Activated CD4-positive, CD25-positive, alpha-beta regulatory T cell treated with anti-CD3 and anti-CD28 coated beads, Interleukin-2, amount 50 U/mL, for 16 hours (primary cell): ENCODE data around the gene MAP4K5.

Experiments used
- DNase-seq: peaks from one replicate; pipeline ENCODE4 v3.0.0-alpha.2; 2020; ENCODE audit warnings: low read depth, low spot score

Gene MAP4K5

DNA sequence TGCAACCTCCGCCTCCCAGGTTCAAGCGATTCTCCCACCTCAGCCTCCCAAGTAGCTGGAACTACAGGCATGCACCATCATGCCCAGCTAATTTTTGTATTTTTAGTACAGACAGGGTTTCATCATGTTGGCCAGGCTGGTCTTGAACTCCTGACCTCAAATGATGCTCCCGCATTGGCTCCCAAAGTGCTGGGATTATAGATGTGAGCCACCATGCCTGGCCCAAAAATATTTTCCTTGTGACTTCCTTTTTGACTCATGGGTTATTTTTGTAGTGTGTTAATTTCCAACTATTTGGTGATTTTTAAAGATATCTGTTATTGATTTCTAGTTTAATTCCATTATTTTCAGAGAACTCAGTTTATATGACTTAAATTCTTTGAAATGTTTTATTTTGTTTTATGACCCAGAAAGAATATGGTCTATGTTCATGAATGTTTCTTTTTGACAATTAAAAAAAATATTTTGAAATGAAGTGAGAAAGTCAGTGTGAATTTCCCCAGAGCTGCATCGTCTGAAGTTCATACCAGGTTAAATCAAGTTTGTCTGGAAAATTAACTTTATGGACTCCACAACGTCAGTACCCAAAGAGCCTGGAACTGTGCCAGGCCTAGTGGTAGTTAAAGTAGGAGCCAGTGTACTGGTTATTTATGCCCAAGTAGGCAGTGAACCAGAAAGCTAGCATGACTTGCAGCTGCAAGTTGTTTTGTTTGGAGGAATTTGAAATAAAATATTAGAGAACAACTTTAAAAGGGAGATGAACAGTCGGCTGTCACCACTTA, 132.9 kb downstream of the MAP4K5 start:
- no peak for DNase-seq

DNA sequence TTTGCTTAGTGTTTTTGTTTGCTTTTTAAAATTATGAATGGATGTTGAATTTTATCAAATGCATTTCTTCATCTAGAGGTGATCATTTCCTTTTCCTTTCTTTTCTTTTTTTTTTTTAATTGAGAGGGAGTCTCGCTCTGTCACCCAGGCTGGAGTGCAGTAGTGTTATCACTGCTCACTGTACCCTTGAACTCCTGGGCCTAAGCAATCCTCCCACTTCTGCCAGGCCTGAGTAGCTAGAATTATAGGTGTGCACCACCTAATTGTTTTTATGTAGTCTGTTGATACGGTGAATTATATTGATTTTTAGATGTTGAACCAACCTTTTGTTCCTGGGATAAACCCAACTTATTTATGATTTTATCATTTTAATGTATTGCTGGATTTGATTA, 134.2 kb downstream of the MAP4K5 start:
- no peak for DNase-seq

DNA sequence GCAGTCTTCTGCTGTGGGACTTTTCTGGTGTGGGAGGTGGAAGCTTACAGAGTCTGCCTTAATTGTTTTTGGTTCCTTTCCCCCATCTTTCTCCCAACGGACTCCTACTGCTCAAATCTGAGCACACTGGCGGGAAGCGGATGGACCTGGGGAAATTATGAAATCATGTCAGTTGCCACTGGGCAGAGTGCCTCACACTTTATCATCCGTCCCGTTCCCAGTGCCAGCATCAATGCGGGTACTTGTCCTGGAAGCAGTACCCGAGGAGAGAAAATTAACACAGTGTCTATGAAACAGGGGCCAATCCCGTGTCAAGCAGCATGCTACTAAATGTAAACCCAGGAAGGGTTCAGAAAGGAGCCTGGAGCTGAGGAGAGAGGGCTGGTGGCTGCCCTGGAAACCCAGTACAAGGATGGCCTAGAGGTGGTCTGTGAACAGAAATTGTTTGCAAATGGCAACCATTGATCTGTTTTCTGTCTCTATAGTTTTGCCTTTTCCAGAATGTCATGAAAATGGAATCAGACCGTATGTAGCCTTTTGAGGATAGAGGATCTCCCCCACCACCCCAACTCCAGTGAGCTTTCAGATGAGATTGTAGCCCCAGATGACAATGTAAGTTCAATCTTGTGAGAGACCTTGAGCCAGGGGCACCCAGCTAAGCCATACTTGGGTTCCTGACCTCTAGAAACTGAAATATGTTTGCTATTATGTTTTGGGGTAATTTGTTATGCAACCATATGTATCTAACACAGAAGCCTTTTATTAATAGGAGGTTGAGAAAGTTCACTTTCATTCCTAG, 134.8 kb downstream of the MAP4K5 start:
- no peak for DNase-seq

DNA sequence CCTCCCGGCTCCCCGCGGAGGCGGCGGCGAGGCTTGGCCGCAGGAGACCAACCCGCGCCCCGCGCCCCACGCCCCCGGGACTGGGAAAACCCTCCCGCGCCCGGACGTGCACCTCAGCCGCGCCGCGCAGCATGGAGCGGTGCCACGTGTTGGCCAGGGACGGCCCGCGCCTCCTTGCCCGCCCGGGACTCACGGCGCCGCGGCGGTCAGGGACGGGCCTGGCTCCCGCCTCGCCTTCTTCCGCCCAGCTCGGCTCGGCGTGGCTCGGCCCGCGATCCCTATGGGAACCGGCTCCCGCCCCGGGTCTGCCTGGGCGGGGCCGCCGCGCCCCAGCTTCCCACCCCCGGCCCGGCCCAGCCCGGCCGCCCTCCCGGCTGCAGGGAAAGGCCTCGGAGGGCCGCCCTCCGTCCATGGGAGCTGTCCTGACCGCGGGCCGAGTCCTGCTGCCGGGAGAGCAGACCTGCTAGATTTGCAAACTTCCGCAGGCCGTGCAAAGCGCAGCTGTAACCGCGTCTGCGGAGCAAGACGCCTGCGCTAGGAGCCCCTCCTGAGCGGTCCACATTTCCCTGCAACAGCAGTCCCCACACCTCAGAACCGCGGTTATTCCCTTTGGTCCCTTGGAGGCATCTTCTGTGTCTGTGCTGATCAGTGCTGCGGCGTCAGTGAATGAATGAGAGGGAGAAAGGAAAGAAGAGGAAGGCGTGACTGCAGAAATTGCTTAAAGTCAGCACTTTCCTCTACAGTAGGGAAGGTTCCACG, 135.6 kb downstream of the MAP4K5 start, which contains the start of gene CDKL1:
CDKL1 (minus strand) TSS at position 251 of the 759 bp plus-strand sequence. CDS start 1,013 bp downstream, outside the sequence.
- DNase-seq = no peak

DNA sequence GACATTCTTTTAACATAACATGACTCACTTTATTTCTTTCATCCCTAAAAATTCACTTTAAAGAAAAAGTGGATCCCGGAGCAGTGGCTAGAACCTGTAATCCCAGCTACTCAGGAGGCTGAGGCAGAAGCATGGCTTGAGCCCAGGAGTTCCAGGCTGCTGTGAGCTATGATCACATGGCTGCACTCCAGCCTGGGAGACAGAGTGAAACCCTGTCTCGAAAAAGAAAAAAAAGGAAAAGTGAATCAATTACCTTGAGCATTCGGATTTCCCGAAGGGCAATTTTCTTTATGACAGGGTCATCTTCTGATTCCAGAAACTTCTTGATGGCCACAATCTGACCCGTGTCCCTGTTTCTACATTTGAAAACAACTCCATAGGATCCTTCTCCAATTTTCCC, 136.9 kb downstream of the MAP4K5 start:
- DNase-seq = no peak

DNA sequence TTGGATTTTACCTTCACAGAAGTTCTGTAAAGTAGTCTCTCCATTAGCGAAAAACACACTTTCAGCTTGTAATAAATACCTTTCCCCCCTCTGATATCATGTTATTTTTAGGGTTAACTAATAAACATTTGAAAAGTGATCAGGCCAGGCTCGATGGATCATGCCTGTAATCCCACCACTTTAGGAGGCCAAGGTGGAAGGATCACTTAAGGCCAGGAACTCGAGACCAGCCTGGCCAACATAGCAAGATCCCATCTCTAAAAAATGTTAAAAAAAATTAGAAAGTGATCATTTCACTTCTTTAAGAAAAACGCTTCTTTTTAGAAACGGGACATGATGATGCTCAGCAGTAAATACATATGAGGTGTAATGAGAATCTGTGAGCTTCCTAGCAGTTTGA, 137.7 kb downstream of the MAP4K5 start:
- no peak for DNase-seq

DNA sequence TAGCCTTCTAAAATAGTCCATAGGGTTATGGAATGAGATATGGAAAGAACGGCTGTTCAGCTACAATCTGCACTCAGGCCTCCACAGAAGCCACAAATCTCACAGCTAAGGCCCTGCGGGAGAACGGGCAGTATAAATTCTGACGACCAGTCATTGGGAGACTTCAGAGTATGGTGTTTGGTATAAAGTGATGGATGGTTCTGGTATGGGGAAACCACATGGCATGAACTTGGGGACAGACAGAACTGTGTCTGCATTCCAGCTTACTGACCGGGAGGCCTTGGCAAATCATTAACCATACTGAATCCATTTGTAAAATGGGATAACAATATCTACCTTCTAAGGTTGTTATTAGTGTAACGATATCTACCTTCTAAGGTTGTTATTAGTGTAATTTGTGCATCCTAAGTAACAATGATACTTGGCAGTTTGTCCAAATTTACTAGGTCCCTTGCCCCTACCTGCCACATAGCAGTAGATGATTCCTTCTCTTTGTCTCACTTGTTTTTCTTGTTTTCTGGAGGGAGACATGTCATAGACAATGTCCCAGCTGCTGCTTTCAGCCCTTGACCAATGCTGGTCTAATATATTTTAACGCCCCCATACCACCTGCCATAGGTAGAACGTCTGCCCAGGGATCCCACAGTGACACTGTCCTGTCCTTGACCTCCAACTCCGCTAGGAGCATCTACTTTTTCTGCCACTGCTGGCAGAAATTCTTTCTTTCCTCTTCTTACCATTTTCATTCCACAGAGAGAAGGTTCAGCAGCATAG, 142.5 kb downstream of the MAP4K5 start:
- no peak for DNase-seq

DNA sequence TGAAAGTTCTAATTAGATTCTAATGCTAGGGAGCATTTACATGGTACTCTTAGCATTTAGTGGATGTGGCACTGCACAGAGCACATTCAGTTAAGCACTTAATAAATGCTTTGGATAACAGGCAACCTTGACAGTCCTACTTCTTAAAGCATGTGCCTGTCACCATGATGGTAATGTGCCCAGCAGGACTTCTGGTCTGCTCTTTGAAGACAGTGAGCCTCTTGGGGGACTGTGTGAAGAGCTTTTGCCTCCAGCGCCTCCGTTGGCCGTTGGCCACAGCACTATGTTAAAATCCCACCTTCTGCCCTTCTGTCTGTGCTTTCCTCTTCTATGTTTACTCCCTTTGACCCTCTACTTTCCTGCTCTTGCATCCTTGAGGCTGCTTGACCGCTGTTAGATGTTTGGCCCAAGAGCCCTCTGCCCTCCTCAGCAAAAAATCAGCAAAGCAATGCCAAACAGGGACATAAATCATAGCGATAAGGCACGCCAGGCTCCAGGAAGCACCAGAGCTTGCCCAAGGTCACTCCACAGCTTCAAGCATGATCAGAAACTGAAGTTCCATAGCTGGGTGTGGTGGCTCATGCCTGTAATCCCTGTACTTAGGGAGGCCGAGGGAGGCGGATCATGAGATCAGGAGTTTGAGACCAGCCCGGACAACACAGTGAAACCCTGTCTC, 144.0 kb downstream of the MAP4K5 start:
- no peak for DNase-seq

DNA sequence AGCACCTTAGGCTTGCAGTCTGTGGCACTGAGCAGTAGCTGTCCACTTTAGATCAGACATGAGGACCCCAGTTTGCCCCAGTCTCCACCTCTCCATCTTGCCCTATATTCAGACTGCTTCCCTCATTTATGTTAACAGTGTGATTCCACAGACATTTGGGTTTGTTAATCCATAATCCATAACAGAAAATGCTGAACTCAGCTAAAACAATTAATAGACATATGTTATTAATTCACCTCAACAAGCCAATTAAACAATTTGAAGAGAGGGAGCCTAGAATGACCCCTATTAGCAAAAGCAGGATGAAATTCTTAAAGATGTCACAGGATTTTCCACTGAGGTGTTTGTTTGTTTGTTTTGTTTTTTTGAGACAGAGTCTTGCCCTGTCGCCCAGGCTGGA, 144.8 kb downstream of the MAP4K5 start:
- DNase-seq = no peak

DNA sequence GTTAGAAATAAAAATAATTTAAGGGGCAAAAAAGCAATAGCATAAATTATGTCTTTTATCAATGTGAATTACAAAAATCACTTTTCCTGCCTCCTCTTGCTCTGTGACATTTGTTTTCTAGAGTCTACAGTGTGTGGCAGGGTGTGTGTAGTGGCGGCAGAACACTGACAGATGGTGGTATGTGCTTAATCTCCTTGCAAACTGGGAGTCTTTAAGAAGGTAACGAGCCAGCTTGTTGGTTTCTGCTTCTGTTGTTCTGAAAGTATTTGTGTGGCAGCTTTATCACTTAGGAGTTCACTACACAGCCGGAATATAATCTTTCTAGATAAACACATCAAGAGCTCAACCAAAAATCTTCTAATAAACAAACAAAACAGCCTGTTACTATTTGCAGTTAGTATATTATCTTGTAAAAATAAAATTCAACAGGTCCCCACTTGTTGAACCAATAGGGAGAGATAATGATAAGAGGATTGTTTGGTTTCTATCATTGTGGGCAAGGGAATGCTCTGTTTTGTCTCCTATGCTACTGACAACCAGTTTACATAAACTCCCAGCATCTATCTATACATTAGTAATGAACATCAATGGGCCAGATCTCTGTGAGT, 148.6 kb downstream of the MAP4K5 start:
- no peak for DNase-seq

DNA sequence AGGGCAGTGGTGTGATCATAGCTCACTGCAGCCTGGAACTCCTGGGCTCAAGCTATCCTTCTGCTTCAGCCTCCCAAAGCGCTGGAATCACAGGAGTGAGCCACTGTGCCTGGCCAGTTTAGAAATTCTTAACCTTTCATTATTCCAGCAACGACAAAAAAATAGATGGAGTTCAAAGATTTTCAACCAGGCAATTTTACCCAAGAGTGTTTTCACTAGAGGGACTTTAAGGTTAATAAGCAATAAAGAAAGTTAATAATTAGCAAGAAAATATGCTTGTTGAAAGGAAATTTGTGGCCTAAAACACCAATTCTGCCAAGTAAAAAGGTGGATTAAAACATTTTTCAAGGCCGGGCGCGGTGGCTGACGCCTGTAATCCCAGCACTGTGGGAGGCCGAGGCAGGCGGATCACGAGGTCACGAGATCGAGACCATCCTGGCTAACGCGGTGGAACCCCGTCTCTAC, 150.5 kb downstream of the MAP4K5 start:
- DNase-seq = no peak

DNA sequence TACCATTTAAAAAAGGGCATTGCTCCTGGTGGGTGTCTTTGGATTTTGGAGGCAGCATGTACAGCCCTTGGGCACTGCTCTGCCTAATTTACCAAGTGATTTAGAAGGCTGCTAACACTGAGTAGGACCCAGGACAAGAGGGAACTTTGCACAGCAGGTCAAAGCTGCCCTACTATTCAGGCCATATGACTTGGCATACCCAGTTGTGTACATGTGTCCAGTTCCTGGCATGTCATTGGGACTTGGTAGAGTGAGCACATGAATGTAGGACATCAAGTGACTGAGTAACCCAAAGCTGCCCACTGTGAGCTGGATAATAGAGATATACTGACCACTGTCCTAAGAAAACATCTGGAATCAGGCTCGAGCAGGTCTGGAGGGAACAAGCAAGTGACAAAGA, 151.4 kb downstream of the MAP4K5 start:
- no peak for DNase-seq

DNA sequence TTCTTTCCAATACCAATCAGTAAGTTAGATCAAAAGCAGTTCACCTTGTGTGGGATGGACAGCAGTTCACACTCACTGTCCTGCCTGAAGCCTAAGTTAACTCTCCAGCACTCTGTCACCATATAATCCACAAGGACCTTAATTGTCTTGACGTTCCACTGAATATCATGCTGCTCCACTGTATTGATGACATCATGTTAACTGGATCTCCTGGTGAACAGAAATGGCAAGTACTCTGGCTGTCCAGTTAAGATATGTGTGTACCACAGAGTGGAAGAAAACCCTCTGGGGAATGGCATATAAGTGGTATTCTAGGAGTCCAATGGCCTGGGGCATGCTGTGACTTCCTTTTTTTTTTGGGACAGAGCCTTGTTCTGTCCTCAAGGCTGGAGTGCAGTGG, 151.9 kb downstream of the MAP4K5 start:
- no peak for DNase-seq

DNA sequence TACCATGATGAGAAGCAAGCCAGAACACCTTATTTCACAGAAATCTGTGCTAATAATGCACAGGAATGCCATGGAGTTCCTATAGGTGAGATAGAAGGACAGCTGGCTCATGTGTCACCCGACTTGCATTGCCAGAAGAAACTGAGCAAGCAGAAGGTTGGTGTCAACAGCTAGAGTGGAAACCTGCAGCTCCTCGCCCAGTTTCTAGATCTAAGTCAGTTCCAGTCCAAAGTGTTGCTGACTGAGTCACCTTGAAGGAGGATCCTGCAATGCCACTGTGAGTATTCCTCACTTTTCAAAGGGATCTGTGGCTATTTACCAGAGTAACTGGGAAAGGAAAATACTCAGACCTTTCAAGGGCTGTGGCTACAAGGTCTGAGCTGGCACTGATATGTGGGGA, 152.8 kb downstream of the MAP4K5 start:
- DNase-seq = no peak

DNA sequence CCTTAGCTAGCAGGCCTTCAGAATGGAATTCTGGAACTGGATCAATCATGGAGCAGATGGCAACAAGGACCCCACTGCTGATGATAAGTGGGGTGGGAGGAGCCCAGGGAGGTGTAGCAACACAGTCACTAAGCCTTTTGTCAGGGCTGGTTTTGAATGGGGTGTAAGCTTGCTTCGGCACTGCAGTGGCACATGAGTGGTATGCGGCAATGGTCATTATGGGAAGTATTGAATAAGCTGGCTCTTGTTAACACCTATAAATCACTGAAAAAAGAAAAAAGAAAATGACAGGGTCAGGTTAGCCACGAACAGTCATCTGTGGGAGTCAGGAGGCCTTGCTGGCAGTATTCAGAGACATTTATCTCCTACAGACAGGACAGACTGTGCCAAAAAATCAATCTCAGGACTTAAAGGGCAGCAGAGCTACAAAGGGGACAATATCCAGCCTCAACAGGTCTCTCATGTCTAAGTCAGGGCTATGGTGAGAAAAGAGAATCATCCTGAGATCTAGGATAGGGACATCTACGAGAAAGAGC, 154.8 kb downstream of the MAP4K5 start:
- no peak for DNase-seq

DNA sequence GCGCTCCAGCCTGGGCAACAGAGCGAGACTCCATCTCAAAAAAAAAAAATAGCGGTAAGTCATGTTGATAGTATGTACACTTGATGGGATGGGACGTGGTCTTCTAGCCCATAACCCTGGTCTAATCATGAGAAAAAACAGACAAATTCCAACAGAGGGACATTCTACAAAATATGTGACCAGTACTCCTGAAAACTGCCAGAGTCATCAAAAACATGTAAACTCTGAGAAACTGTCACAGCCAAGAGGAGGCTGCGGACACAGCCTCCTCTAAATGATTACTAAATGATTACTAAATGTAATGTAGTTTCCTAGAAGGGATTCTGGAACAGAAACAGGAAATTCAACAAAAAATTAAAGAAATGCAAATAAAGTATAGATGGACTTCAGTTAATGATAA, 156.6 kb downstream of the MAP4K5 start:
- DNase-seq = no peak

DNA sequence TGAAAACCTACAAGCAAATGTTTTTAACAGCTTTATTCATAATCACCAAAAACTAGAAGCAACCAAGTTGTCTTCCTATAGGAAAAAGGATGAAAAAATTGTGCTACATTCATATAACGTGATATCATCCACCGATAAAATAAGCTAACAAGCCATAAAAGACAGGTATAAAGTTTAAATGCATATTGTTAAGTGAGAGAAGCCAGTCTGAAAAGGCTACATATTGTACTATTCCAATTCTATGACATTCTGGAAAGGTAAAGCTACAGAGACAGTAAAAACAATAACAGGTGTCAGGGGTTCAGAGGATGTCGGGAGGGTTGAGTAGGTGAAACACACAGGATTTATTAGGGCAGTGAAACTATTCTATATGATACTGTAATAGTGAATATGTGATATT, 158.4 kb downstream of the MAP4K5 start:
- DNase-seq = no peak

DNA sequence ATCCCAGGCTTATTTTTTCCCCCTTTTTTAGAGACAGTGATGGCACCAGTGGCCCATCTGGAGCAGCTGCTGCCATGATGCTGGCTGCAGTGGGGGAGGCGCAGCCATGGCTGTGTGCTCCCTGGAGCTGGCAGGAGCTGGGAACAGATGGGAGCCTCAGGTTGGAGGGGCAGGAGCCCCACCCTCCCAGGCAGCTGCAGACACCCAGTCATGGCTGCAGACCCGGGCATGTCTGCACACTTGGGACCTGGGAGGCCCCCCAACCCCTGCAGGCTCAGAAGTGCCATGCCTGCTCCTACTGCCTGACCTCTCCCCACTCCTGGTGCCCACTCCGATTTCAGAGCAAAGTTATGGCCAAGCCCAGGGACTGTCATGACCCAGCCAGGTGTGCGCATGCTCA, 160.8 kb downstream of the MAP4K5 start:
- no peak for DNase-seq
